ENCODE data around the gene CCDC7. TPM values are rescaled to one million over a fixed set of nuclear protein-coding genes. Genes with fewer than 3 reads are reported as not detected.
"Not testable (repeated sequence)": the region's sequence is repeated elsewhere in the genome, so short reads cannot be mapped to it uniquely, and the experiment has no call there.

The CCDC7 gene
- total RNA-seq, 6 experiments from 2014 or later, result 4.1 to 12.4 (median 6.0) TPM

DNA sequence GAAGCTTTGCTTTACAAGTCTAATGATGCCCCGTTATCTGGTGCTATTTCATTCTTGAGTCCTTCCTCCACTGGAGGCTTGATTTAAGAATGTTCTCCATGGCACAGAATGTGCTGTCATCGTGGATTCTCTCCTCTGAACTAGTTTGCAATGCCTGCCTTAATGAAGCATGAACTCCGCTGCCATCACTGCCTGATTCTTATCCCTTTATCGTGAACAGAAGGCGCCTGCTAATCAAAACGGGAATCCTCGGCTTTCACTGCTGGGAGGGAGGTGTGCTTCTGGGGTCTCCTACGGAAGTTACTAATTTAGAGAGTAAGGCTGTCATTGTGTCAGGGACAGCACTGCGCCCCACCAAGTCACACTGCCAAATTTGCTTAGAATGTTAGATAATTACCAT, 455.9 kb downstream of the CCDC7 start:
- H3K9me3 ChIP-seq, result no peaks in the 10 kb centered on the region
- ATAC-seq (no peak), DNase-seq (no peak)
- no peak overlapping the region for H3K27ac ChIP-seq
- peaks cover 0 to 10% (median 0%) of the 10 kb centered on the region in 4 donors for H3K4me1 ChIP-seq
- H3K36me3 ChIP-seq, result peaks cover 2 to 16% (median 5%) of the 10 kb centered on the region in 4 donors
- no peak overlapping the region for H3K4me3 ChIP-seq
- no peaks in the 10 kb centered on the region for H3K27me3 ChIP-seq
- TF ChIP-seq, protein P1, sequence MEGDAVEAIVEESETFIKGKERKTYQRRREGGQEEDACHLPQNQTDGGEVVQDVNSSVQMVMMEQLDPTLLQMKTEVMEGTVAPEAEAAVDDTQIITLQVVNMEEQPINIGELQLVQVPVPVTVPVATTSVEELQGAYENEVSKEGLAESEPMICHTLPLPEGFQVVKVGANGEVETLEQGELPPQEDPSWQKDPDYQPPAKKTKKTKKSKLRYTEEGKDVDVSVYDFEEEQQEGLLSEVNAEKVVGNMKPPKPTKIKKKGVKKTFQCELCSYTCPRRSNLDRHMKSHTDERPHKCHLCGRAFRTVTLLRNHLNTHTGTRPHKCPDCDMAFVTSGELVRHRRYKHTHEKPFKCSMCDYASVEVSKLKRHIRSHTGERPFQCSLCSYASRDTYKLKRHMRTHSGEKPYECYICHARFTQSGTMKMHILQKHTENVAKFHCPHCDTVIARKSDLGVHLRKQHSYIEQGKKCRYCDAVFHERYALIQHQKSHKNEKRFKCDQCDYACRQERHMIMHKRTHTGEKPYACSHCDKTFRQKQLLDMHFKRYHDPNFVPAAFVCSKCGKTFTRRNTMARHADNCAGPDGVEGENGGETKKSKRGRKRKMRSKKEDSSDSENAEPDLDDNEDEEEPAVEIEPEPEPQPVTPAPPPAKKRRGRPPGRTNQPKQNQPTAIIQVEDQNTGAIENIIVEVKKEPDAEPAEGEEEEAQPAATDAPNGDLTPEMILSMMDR (IDR thresholded peaks at IDR 0.05), result no peak
- TF ChIP-seq POLR2A (IDR thresholded peaks at IDR 0.05), result no peak
- WGBS (ENCODE audit: insufficient coverage, low coverage, low lambda C conversion rate, missing lambda C conversion rate), result 89% methylated on average over 9 of the region's 9 CpGs
- intact Hi-C loops (cut with DNase I), result no loop called here

GRCh38 chr10:32905466-32905865, 459.5 kb downstream of the CCDC7 start:
- Histone ChIP-seq H3K27ac (no peak overlapping the region), H3K9me3 (no peaks in the 10 kb centered on the region), H3K4me1 (peaks cover 0 to 10% (median 0%) of the 10 kb centered on the region in 4 donors), H3K27me3 (no peaks in the 10 kb centered on the region), H3K36me3 (peaks cover 7 to 26% (median 19%) of the 10 kb centered on the region in 4 donors), H3K4me3 (no peak overlapping the region)
- intact Hi-C loops (cut with DNase I), result no loop called here
- peak in 2 of 4 donors; percentile 24 to 26 for ATAC-seq
- DNase-seq, result no peak
- no peak for TF ChIP-seq POLR2A (IDR thresholded peaks at IDR 0.05)
- TF ChIP-seq, protein P1 (IDR thresholded peaks at IDR 0.05), result no peak
- WGBS (ENCODE audit: insufficient coverage, low coverage, low lambda C conversion rate, missing lambda C conversion rate), result 77% methylated on average over 2 of the region's 3 CpGs

DNA sequence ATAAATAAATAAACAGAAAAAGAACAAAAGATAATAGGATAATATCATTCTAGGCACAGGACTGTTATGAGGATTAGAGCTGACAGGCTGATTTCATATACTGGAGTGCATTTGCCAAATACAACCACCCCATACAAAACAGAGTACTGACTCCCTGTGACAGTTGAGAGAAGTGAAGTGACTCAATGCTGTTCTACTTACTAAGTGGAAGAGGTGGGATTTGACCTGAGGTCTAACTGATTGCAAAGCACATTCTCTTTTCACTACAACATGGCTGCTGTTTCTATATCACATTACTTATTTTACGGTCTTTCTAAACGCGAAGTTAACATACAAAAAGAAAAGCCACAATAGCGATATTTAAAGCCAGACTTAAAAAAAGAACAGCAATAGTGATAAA, 460.7 kb downstream of the CCDC7 start:
- 85% methylated on average over 4 of the region's 4 CpGs for WGBS (ENCODE audit: insufficient coverage, low coverage, low lambda C conversion rate, missing lambda C conversion rate)
- no peaks in the 10 kb centered on the region for H3K27me3 ChIP-seq
- intact Hi-C loops (cut with DNase I), result no loop called here
- no peak for DNase-seq
- no peak overlapping the region for H3K27ac ChIP-seq
- no peaks in the 10 kb centered on the region for H3K9me3 ChIP-seq
- peaks cover 12 to 37% (median 25%) of the 10 kb centered on the region in 4 donors for H3K36me3 ChIP-seq
- H3K4me3 ChIP-seq, result no peak overlapping the region
- ATAC-seq, result no peak
- peaks cover 0 to 10% (median 0%) of the 10 kb centered on the region in 4 donors for H3K4me1 ChIP-seq
- TF ChIP-seq, protein P1 (IDR thresholded peaks at IDR 0.05), result no peak
- TF ChIP-seq POLR2A (IDR thresholded peaks at IDR 0.05), result no peak

- Histone ChIP-seq H3K27me3 (no peaks in the 10 kb centered on the region), H3K4me3 (no peak overlapping the region), H3K9me3 (no peaks in the 10 kb centered on the region), H3K4me1 (peaks cover 0 to 5% (median 0%) of the 10 kb centered on the region in 4 donors), H3K27ac (no peak overlapping the region), H3K36me3 (peaks cover 16 to 43% (median 25%) of the 10 kb centered on the region in 4 donors)
- 93% methylated on average over 1 of the region's 1 CpG for WGBS (ENCODE audit: insufficient coverage, low coverage, low lambda C conversion rate, missing lambda C conversion rate)
- no peak for DNase-seq
- TF ChIP-seq, protein P1 (IDR thresholded peaks at IDR 0.05), result no peak
- no peak for TF ChIP-seq POLR2A (IDR thresholded peaks at IDR 0.05)
- no peak for ATAC-seq
- intact Hi-C loops (cut with DNase I), result no loop called here
Measured at GRCh38 chr10:32909456-32909855, 463.5 kb downstream of the CCDC7 start.

DNA sequence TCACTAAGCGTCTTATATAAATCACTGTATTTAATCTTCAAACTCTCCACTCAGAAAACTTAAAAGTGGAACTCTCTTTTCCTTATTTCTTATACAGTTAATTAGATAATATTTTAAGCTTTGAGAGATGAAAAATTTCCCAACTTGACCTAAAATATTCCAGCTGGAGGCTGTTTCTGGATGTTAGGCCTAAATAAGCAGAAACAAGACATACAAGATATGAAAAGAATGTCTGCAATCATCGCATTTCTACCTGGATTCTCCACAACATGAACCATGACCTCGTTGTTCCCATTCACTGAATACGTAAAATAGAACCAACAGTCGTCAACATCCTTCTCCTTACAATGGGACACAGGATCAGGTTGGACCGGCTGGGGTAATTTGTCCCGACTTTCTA, 464.0 kb downstream of the CCDC7 start:
- DNase-seq; intact Hi-C loops (cut with DNase I); ATAC-seq; H3K27me3 ChIP-seq; H3K4me3 ChIP-seq; H3K4me1 ChIP-seq; H3K27ac ChIP-seq; H3K9me3 ChIP-seq: not testable (repeated sequence)
- WGBS (ENCODE audit: insufficient coverage, low coverage, low lambda C conversion rate, missing lambda C conversion rate), result 93% methylated on average over 6 of the region's 7 CpGs
- H3K36me3 ChIP-seq, result peaks cover 16 to 43% (median 25%) of the 10 kb centered on the region in 4 donors

All from right lobe of liver (tissue), 6 donors.